SK-N-SH treated with all-trans-retinoic acid at 6 μM for 48 hours (cell line): Measurements from ENCODE around the gene ZBTB9.

ENCODE experiments used
- ATAC-seq: fragments of 200-7000 bp; cut with Tn5 transposase; 3 replicates; pipeline ENCODE4 v1.9.1; 2020; ENCODE audit warnings: mild to moderate bottlenecking, moderate library complexity
- ARNTL ChIP-seq: fragments of 450-650 bp; formaldehyde crosslinking; IDR thresholded peaks from 2 replicates; pipeline ENCODE4 v1.5.0; 2020; ENCODE audit warnings: low read depth, mild to moderate bottlenecking, moderate library complexity, borderline replicate concordance
- CSDC2 ChIP-seq: fragments of 250-450 bp; sonication (Bioruptor Pico); IDR thresholded peaks from 2 replicates; pipeline ENCODE4 v1.5.0; 2020; ENCODE audit warnings: mild to moderate bottlenecking, moderate library complexity
- CSRNP3 ChIP-seq: fragments of 250-450 bp; sonication (Bioruptor Pico); IDR thresholded peaks from 2 replicates; pipeline ENCODE4 v1.5.1; 2021; ENCODE audit warnings: mild to moderate bottlenecking, moderate library complexity
- ESRRG ChIP-seq: fragments of 250-450 bp; sonication (Bioruptor Pico); IDR thresholded peaks from 2 replicates; pipeline ENCODE4 v1.6.1; 2021; ENCODE audit warnings: mild to moderate bottlenecking
- GLIS3 ChIP-seq: fragments of 250-450 bp; sonication (Bioruptor Pico); IDR thresholded peaks from 2 replicates; pipeline ENCODE4 v1.5.0; 2020; ENCODE audit warnings: mild to moderate bottlenecking, moderate library complexity
- ISL1 ChIP-seq: fragments of 250-450 bp; sonication (Bioruptor Pico); IDR thresholded peaks from 2 replicates; pipeline ENCODE4 v2.1.2; 2022; ENCODE audit warnings: mild to moderate bottlenecking, moderate library complexity
- OSR1 ChIP-seq: fragments of 250-450 bp; sonication (Bioruptor Pico); IDR thresholded peaks from 2 replicates; pipeline ENCODE4 v1.8.0; 2022; ENCODE audit warnings: moderate library complexity, mild to moderate bottlenecking, inconsistent platforms
- PPARA ChIP-seq: fragments of 250-450 bp; sonication (Bioruptor Pico); IDR thresholded peaks from 2 replicates; pipeline ENCODE4 v1.5.0; 2020; ENCODE audit warnings: mild to moderate bottlenecking, borderline replicate concordance
- RARB ChIP-seq: fragments of 250-450 bp; sonication (Bioruptor Pico); IDR thresholded peaks from 2 replicates; pipeline ENCODE4 v1.8.0; 2021; ENCODE audit warnings: mild to moderate bottlenecking, moderate library complexity
- SNAI2 ChIP-seq: fragments of 250-450 bp; sonication (Bioruptor Pico); IDR thresholded peaks from 2 replicates; pipeline ENCODE4 v1.5.0; 2020; ENCODE audit warnings: mild to moderate bottlenecking, moderate library complexity
- TCF4 ChIP-seq: fragments of 250-450 bp; sonication (Bioruptor Pico); IDR thresholded peaks from 2 replicates; pipeline ENCODE4 v1.8.0; 2021; ENCODE audit warnings: mild to moderate bottlenecking, moderate library complexity, borderline replicate concordance
- ZC3H10 ChIP-seq: fragments of 250-450 bp; sonication (Bioruptor Pico); IDR thresholded peaks from 2 replicates; pipeline ENCODE4 v1.5.1; 2021; ENCODE audit warnings: mild to moderate bottlenecking, moderate library complexity
- ZFP3 ChIP-seq: fragments of 250-450 bp; sonication (Bioruptor Pico); IDR thresholded peaks from 2 replicates; pipeline ENCODE4 v1.5.0; 2020; ENCODE audit warnings: mild to moderate bottlenecking, moderate library complexity
- ZFP30 ChIP-seq: fragments of 450-650 bp; formaldehyde crosslinking; IDR thresholded peaks from 2 replicates; pipeline ENCODE4 v1.5.0; 2022; ENCODE audit warnings: mild to moderate bottlenecking, moderate library complexity
- ZNF565 ChIP-seq: fragments of 450-650 bp; formaldehyde crosslinking; conservative IDR thresholded peaks from 2 replicates; pipeline ENCODE4 v1.5.0; 2020; ENCODE audit warnings: low read depth, mild to moderate bottlenecking, moderate library complexity
- ZNF70 ChIP-seq: fragments of 450-650 bp; formaldehyde crosslinking; IDR thresholded peaks from 2 replicates; pipeline ENCODE4 v1.5.0; 2020; ENCODE audit warnings: mild to moderate bottlenecking, moderate library complexity
- ZNF8 ChIP-seq: fragments of 450-650 bp; formaldehyde crosslinking; IDR thresholded peaks from 2 replicates; pipeline ENCODE4 v1.5.0; 2020; ENCODE audit warnings: mild to moderate bottlenecking, moderate library complexity
- TF ChIP-seq, protein P1 (sequence below): fragments of 250-450 bp; sonication (Bioruptor Pico); IDR thresholded peaks from 2 replicates; pipeline ENCODE4 v1.8.0; 2021; ENCODE audit warnings: low read depth, mild to moderate bottlenecking, moderate library complexity, borderline replicate concordance
- TF ChIP-seq, protein P2 (sequence below): fragments of 250-450 bp; sonication (Bioruptor Pico); IDR thresholded peaks from 2 replicates; pipeline ENCODE4 v1.8.0; 2020; ENCODE audit warnings: mild to moderate bottlenecking, moderate library complexity, borderline replicate concordance
- TF ChIP-seq, protein P3 (sequence below): fragments of 250-450 bp; sonication (Bioruptor Pico); IDR thresholded peaks from 2 replicates; pipeline ENCODE4 v1.5.0; 2020; ENCODE audit warnings: mild to moderate bottlenecking, moderate library complexity
- TF ChIP-seq, protein P4 (sequence below): fragments of 250-450 bp; sonication (Bioruptor Pico); IDR thresholded peaks from 2 replicates; pipeline ENCODE4 v1.5.1; 2020; ENCODE audit warnings: low read depth, mild to moderate bottlenecking, moderate library complexity

Gene ZBTB9

DNA sequence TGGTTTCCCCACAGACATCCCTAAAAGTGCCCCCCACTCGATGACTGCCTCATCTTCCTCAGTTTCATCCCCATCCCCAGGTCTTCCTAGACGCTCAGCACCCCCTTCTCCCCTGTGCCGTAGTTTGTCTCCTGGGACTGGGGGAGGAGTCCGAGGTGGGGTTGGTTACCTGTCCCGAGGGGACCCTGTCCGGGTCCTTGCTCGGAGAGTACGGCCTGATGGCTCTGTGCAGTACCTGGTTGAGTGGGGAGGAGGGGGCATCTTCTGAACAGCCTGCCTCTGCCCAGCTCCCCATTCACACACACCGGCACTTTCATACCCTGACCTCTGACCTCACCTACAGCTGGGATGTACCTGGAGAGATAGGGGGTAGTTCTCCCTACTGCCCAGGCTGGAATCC lies 38.5 kb upstream of the ZBTB9 start:
- no peak for ATAC-seq
- TF ChIP-seq ZFP3 (CRISPR knock-in tag) (no peak), GLIS3 (CRISPR knock-in tag) (no peak), PPARA (CRISPR knock-in tag) (no peak), TCF4 (no peak), ISL1 (CRISPR knock-in tag) (no peak), SNAI2 (CRISPR knock-in tag) (no peak)
- TF ChIP-seq, protein P1, sequence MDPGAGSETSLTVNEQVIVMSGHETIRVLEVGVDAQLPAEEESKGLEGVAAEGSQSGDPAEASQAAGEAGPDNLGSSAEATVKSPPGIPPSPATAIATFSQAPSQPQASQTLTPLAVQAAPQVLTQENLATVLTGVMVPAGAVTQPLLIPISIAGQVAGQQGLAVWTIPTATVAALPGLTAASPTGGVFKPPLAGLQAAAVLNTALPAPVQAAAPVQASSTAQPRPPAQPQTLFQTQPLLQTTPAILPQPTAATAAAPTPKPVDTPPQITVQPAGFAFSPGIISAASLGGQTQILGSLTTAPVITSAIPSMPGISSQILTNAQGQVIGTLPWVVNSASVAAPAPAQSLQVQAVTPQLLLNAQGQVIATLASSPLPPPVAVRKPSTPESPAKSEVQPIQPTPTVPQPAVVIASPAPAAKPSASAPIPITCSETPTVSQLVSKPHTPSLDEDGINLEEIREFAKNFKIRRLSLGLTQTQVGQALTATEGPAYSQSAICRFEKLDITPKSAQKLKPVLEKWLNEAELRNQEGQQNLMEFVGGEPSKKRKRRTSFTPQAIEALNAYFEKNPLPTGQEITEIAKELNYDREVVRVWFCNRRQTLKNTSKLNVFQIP (CRISPR knock-in tag), result no peak

GRCh38 chr6:33416386-33417127 lies 37.8 kb upstream of the ZBTB9 start:
- TF ChIP-seq GLIS3 (CRISPR knock-in tag), result no peak
- TF ChIP-seq, protein P2, sequence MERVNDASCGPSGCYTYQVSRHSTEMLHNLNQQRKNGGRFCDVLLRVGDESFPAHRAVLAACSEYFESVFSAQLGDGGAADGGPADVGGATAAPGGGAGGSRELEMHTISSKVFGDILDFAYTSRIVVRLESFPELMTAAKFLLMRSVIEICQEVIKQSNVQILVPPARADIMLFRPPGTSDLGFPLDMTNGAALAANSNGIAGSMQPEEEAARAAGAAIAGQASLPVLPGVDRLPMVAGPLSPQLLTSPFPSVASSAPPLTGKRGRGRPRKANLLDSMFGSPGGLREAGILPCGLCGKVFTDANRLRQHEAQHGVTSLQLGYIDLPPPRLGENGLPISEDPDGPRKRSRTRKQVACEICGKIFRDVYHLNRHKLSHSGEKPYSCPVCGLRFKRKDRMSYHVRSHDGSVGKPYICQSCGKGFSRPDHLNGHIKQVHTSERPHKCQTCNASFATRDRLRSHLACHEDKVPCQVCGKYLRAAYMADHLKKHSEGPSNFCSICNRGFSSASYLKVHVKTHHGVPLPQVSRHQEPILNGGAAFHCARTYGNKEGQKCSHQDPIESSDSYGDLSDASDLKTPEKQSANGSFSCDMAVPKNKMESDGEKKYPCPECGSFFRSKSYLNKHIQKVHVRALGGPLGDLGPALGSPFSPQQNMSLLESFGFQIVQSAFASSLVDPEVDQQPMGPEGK (CRISPR knock-in tag), result no peak
- no peak for ATAC-seq

DNA sequence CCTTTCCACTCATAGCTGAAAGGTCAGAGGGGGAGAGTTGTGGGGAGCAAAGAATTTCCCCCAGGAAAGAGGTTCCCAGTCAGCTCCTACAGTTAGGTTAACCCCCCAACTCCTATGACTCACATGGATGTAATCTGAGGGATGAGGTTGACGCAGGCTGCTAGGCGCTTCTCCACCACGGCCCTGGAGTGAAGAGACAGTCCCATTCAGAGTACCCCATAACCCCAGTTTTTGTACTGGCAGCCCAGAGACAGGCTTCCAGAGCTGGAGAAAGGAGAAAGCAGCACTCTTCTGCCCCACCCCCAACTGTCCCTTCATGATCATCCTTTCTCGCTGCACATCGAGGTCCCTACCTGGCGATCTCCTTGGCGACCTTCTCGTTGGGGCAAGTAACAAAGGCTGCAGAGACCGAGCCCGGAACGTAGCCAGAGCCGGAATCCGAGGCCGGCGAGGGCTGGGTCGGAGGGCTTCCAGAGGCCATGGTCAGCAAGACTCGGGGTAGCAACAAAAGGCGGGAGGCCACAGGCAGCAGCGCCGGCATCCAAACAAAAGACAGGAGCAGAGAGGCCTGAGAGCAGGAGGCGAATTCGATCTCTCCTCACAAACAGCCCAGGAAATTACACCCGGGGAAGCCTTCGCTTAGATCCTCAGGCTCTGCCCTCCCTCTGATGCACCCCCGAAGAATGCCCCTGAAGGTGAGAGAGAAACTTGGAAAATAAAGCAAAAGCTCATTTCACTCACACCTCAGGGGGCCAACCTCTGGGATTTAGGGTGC lies 37.1 kb upstream of the ZBTB9 start:
- no peak for TF ChIP-seq ARNTL
- TF ChIP-seq, all 23 proteins: peak for 0
- peak; percentile 64 for ATAC-seq

DNA sequence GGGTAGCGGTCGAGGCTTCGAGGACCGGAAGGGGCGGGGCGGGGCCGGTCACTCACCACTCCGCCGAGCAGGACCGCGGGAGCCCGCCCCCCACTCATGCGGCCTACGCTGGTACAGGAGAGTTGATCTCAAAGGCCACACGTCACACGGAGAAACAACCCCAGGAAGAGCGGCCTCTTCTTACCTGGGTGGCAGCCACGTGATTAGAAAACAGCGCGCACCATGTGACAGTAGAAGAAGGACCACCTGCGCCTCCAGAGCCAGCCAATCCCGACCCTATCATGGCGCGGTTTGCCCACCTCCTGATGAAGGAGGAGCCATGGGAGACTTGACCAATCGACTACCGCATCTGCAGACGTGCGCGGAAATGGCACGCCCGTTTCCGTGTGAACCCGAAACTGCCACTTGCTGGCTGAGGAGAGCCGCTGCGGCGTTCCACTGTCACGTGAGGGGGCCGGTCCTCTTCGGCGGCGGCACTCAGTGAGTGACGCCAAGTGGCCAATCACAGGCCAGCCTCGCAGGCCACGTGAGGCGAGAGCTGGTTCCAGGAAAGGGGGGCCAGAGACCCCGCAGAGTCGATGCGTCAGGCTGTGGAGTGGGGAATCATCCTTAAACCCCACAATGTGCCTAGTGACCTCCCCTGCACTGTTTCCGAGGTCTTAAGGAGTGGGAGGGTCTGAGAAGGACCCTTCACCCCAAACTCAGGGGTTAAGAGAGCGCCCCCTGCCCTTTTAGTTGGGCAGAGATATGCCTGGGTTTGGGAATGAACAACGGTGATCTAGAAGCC lies 36.3 kb upstream of the ZBTB9 start, which contains the start of gene CUTA:
TSS of gene CUTA (minus strand) at position 205 of the 787 bp plus-strand sequence. CDS start at position 98, 107 bp downstream.
- peak; percentile 93 for ATAC-seq
- TF ChIP-seq ESRRG (CRISPR knock-in tag), result no peak
- TF ChIP-seq RARB, result no peak
- TF ChIP-seq ARNTL, result no peak
- no peak for TF ChIP-seq CSRNP3
- TF ChIP-seq, protein P3, sequence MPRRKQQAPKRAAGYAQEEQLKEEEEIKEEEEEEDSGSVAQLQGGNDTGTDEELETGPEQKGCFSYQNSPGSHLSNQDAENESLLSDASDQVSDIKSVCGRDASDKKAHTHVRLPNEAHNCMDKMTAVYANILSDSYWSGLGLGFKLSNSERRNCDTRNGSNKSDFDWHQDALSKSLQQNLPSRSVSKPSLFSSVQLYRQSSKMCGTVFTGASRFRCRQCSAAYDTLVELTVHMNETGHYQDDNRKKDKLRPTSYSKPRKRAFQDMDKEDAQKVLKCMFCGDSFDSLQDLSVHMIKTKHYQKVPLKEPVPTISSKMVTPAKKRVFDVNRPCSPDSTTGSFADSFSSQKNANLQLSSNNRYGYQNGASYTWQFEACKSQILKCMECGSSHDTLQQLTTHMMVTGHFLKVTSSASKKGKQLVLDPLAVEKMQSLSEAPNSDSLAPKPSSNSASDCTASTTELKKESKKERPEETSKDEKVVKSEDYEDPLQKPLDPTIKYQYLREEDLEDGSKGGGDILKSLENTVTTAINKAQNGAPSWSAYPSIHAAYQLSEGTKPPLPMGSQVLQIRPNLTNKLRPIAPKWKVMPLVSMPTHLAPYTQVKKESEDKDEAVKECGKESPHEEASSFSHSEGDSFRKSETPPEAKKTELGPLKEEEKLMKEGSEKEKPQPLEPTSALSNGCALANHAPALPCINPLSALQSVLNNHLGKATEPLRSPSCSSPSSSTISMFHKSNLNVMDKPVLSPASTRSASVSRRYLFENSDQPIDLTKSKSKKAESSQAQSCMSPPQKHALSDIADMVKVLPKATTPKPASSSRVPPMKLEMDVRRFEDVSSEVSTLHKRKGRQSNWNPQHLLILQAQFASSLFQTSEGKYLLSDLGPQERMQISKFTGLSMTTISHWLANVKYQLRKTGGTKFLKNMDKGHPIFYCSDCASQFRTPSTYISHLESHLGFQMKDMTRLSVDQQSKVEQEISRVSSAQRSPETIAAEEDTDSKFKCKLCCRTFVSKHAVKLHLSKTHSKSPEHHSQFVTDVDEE (CRISPR knock-in tag), result no peak; the same call in 1 of the 2 replicates
- TF ChIP-seq, protein P4, sequence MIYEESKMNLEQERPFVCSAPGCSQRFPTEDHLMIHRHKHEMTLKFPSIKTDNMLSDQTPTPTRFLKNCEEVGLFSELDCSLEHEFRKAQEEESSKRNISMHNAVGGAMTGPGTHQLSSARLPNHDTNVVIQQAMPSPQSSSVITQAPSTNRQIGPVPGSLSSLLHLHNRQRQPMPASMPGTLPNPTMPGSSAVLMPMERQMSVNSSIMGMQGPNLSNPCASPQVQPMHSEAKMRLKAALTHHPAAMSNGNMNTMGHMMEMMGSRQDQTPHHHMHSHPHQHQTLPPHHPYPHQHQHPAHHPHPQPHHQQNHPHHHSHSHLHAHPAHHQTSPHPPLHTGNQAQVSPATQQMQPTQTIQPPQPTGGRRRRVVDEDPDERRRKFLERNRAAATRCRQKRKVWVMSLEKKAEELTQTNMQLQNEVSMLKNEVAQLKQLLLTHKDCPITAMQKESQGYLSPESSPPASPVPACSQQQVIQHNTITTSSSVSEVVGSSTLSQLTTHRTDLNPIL (CRISPR knock-in tag), result no peak
- TF ChIP-seq OSR1 (CRISPR knock-in tag), result no peak
- no peak for TF ChIP-seq ZFP30 (CRISPR knock-in tag)
- no peak for TF ChIP-seq ZNF565 (CRISPR knock-in tag)
- no peak for TF ChIP-seq ZNF8 (CRISPR knock-in tag)
- no peak for TF ChIP-seq CSDC2 (CRISPR knock-in tag)
- TF ChIP-seq ZC3H10 (CRISPR knock-in tag), result no peak
- TF ChIP-seq ZNF70 (CRISPR knock-in tag), result no peak
- TF ChIP-seq SNAI2 (CRISPR knock-in tag), result no peak
- TF ChIP-seq, protein P2 (CRISPR knock-in tag), result no peak
- TF ChIP-seq, protein P1 (CRISPR knock-in tag), result no peak
- TF ChIP-seq GLIS3 (CRISPR knock-in tag), result no peak
